Caco-2 (cell line): ENCODE data around the gene JADE2. TPM values are rescaled to one million over a fixed set of nuclear protein-coding genes. Genes with fewer than 3 reads are reported as not detected.
A peak's percentile ranks its signal among the peaks of the same experiment; 100 is the strongest.

Source experiments
- BruUV-seq: library from RNA; stranded (reverse); fragments of 400-500 nt; replicated peaks from 2 replicates; lab custom pipeline; 2021; lab: Mats Ljungman, UMichigan
- CTCF ChIA-PET: fragments of 300-600 bp; sonication (Branson Sonifier 250); formaldehyde crosslinking; loops from one replicate; lab custom pipeline; 2022; ENCODE audit warnings: antibody characterized with exemption; lab: Charles Lee
- POLR2A ChIA-PET: fragments of 300-600 bp; sonication (Branson Sonifier 250); formaldehyde crosslinking; loops from one replicate; lab custom pipeline; 2022; ENCODE audit warnings: antibody characterized with exemption; lab: Charles Lee
- DNase-seq, 2 experiments: peaks; one replicate each; pipeline versions ENCODE4 v3.0.0 to v3.0.0-alpha.2; 2020 to 2022
- H3K27me3 ChIP-seq: replicated peaks from 2 replicates; pipeline ENCODE4 v1.6.0; 2011; ENCODE audit warnings: low read length; ENCODE audit not compliant: control insufficient read depth, insufficient read depth
- H3K36me3 ChIP-seq: 2 replicates; pipeline ENCODE4 v1.5.1; 2011; ENCODE audit warnings: low read length; ENCODE audit not compliant: control insufficient read depth, insufficient read depth
- H3K4me1 ChIP-seq: fragments of 250-450 bp; sonication (Bioruptor Pico); 2 replicates; pipeline ENCODE4 v1.5.1; 2020; ENCODE audit warnings: mild to moderate bottlenecking
- H3K4me3 ChIP-seq: 2 replicates; pipeline ENCODE4 v1.5.1; 2011; ENCODE audit warnings: low read depth, mild to moderate bottlenecking, control low read depth, low read length
- H3K9me3 ChIP-seq: fragments of 250-450 bp; sonication (Bioruptor Pico); 2 replicates; pipeline ENCODE4 v1.5.1; 2020; ENCODE audit warnings: mild to moderate bottlenecking, moderate library complexity
- H3K27ac Mint-ChIP-seq: one replicate; pipeline ENCODE4 v1.8.0; 2022; ENCODE audit warnings: mixed read lengths; ENCODE audit not compliant: unreplicated experiment
- H3K27me3 Mint-ChIP-seq: one replicate; pipeline ENCODE4 v1.8.0; 2022; ENCODE audit warnings: mixed read lengths; ENCODE audit not compliant: insufficient read depth, unreplicated experiment
- H3K36me3 Mint-ChIP-seq: one replicate; pipeline ENCODE4 v1.8.0; 2022; ENCODE audit warnings: mild to moderate bottlenecking, mixed read lengths; ENCODE audit not compliant: insufficient read depth, unreplicated experiment
- H3K4me1 Mint-ChIP-seq: one replicate; pipeline ENCODE4 v1.8.0; 2022; ENCODE audit warnings: low read depth, mixed read lengths; ENCODE audit not compliant: unreplicated experiment
- H3K4me3 Mint-ChIP-seq: one replicate; pipeline ENCODE4 v1.8.0; 2022; ENCODE audit warnings: mild to moderate bottlenecking, moderate library complexity, mixed read lengths; ENCODE audit not compliant: unreplicated experiment
- H3K9me3 Mint-ChIP-seq: one replicate; pipeline ENCODE4 v1.8.0; 2022; ENCODE audit warnings: mixed read lengths; ENCODE audit not compliant: unreplicated experiment
- intact Hi-C: fragments of 100-400 bp; cut with micrococcal nuclease; formaldehyde crosslinking; loops from one replicate; pipeline ENCODE4 v1.10.0; 2022; ENCODE audit not compliant: unreplicated experiment
- total RNA-seq: library from RNA; stranded (reverse); gene quantifications from 2 replicates; pipeline ENCODE4 v1.2.3, GENCODE V29; 2022
- TF ChIP-seq, protein P1 (sequence below), 2 experiments: fragments of 200-600 bp in 1 of 2; IDR thresholded peaks; 1 replicate in 1 of 2; 2 replicates in 1 of 2; pipeline versions ENCODE4 v1.5.1 to v1.8.0; 2011 to 2022; ENCODE audit warnings: antibody characterized with exemption in 1 of 2, control low read depth in 1 of 2, inconsistent platforms in 1 of 2, low read depth in 1 of 2, low read length in 1 of 2, mild to moderate bottlenecking in 1 of 2, moderate library complexity in 1 of 2; ENCODE audit not compliant: insufficient read depth in 1 of 2, severe bottlenecking in 1 of 2, unreplicated experiment in 1 of 2

Gene JADE2
- total RNA-seq, 1 experiment from 2014 or later = 67.6 TPM

DNA sequence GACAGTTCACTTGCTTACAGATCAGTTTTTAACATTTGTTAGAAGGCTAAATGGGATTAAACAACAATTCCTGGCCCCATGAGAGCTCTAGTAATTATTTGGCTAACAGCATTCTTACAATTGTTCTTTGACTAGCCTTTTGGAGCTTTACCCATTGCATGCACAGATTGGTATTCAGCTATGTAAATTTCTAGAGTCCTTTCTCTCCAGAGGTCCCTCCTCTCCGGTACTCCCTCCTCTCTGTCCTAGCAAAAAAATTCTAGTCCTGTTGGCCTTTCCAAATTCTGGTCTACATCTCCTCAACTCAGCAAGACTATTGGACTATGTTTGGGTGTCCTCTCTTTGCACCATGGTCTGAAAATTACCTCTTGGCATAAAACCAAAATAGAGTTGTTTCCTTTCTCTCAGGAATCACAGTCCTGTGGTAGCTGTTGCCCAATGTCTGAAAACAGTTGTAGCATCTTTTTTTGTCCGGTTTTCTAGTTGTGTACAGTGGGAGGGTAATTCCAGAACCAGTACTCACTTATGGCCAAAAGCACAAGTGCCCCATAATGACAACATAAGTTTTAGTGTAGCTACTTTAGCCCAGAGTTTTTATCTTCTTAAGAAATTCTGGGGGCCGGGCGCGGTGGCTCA lies 89.1 kb downstream of the JADE2 start:
- Histone ChIP-seq H3K9me3 (no peaks in the 10 kb centered on the region), H3K36me3 (peaks cover 2% of the 10 kb centered on the region), H3K27me3 (no peaks in the 10 kb centered on the region), H3K4me1 (peaks cover 6% of the 10 kb centered on the region), H3K4me3 (no peak overlapping the region)
- intact Hi-C loops = no loop called here
- Mint-ChIP-seq H3K4me3 (no peak overlapping the region), H3K36me3 (peaks cover 68% of the 10 kb centered on the region), H3K27ac (no peak overlapping the region), H3K4me1 (peaks cover 2% of the 10 kb centered on the region), H3K27me3 (no peaks in the 10 kb centered on the region), H3K9me3 (no peaks in the 10 kb centered on the region)
- POLR2A ChIA-PET = no interaction called here
- CTCF ChIA-PET = no interaction called here
- TF ChIP-seq, protein P1, sequence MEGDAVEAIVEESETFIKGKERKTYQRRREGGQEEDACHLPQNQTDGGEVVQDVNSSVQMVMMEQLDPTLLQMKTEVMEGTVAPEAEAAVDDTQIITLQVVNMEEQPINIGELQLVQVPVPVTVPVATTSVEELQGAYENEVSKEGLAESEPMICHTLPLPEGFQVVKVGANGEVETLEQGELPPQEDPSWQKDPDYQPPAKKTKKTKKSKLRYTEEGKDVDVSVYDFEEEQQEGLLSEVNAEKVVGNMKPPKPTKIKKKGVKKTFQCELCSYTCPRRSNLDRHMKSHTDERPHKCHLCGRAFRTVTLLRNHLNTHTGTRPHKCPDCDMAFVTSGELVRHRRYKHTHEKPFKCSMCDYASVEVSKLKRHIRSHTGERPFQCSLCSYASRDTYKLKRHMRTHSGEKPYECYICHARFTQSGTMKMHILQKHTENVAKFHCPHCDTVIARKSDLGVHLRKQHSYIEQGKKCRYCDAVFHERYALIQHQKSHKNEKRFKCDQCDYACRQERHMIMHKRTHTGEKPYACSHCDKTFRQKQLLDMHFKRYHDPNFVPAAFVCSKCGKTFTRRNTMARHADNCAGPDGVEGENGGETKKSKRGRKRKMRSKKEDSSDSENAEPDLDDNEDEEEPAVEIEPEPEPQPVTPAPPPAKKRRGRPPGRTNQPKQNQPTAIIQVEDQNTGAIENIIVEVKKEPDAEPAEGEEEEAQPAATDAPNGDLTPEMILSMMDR (IDR thresholded peaks at IDR 0.05; ENCODE audit: insufficient read depth in 1 of 2, low read depth in 1 of 2, low read length in 1 of 2, severe bottlenecking in 1 of 2, unreplicated experiment in 1 of 2) = no peak
- no TSS peak for BruUV-seq
- DNase-seq = no peak

DNA sequence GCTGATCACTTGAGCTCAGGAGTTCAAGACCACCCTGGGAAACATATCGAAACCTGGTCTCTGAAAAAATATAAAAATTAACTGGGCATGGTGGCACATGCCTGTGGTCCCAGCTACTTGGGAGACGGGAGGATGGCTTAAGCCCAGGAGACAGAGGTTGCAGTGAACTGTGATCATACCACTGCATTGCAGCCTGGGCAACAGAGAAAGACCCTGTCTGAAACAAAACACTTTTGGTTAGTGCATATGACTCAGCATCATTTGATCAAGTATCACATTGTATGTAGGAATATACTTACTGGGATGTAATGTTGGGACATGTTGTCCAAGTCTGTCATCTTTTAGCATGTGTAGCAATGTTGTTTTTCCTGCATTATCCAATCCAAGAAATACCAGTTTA lies 95.2 kb downstream of the JADE2 start:
- no peaks in the 10 kb centered on the region for H3K9me3 ChIP-seq
- H3K36me3 ChIP-seq = peaks cover 2% of the 10 kb centered on the region
- Mint-ChIP-seq H3K9me3 (no peaks in the 10 kb centered on the region), H3K27ac (no peak overlapping the region), H3K4me3 (no peak overlapping the region), H3K36me3 (peaks cover 56% of the 10 kb centered on the region), H3K27me3 (no peaks in the 10 kb centered on the region), H3K4me1 (peaks cover 12% of the 10 kb centered on the region)
- DNase-seq = no peak
- no peaks in the 10 kb centered on the region for H3K27me3 ChIP-seq
- no peak overlapping the region for H3K4me3 ChIP-seq
- BruUV-seq = no TSS peak
- intact Hi-C loops = no loop called here
- CTCF ChIA-PET = no interaction called here
- H3K4me1 ChIP-seq = peaks cover 18% of the 10 kb centered on the region
- TF ChIP-seq, protein P1 (IDR thresholded peaks at IDR 0.05; ENCODE audit: insufficient read depth in 1 of 2, low read depth in 1 of 2, low read length in 1 of 2, severe bottlenecking in 1 of 2, unreplicated experiment in 1 of 2) = no peak
- POLR2A ChIA-PET = no interaction called here

DNA sequence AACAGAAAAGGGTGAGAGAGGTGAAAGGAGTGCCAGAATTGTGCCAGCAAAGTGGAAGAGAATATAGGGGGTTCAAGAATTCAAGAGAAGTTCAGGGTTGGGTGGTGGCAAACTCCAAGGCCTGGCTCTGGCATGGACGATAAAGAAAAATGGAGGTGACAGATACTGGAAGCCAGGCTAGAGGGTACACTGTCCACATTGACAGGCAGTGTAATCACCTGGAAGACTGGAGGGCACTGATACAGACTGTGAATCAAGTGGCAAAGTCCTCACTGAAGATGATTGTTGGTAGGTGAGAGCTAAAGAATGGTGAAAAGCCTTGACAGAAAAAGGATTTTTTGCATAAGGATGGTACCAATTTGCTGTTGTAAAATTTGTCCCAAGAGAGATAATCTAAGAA lies 100.1 kb downstream of the JADE2 start:
- H3K27me3 ChIP-seq = no peaks in the 10 kb centered on the region
- TF ChIP-seq, protein P1 (IDR thresholded peaks at IDR 0.05; ENCODE audit: insufficient read depth in 1 of 2, low read depth in 1 of 2, low read length in 1 of 2, severe bottlenecking in 1 of 2, unreplicated experiment in 1 of 2) = no peak
- no peak for DNase-seq
- H3K27me3 Mint-ChIP-seq = no peaks in the 10 kb centered on the region
- H3K9me3 ChIP-seq = no peaks in the 10 kb centered on the region
- peaks cover 36% of the 10 kb centered on the region for H3K36me3 Mint-ChIP-seq
- peak overlapping the region; percentile 6 for H3K4me3 Mint-ChIP-seq
- H3K4me1 Mint-ChIP-seq = peaks cover 19% of the 10 kb centered on the region
- H3K4me1 ChIP-seq = peaks cover 20% of the 10 kb centered on the region
- intact Hi-C loops = no loop called here
- no peaks in the 10 kb centered on the region for H3K36me3 ChIP-seq
- H3K9me3 Mint-ChIP-seq = no peaks in the 10 kb centered on the region
- ChIA-PET CTCF (interaction anchor here (0.6 to 1.7 kb wide), 2 partner anchors 26 to 38 kb away, joined by 3 to 5 read pairs; no protein-coding TSS in a partner anchor), POLR2A (interaction anchor here (0.6 kb wide), 2 partner anchors 36 to 101 kb away, joined by 4 to 6 read pairs; no protein-coding TSS in a partner anchor)
- H3K27ac Mint-ChIP-seq = peak overlapping the region; percentile 80
- no TSS peak for BruUV-seq
- H3K4me3 ChIP-seq = no peak overlapping the region
